Measurements from ENCODE around the gene ZMAT3. TPM values are rescaled to one million over a fixed set of nuclear protein-coding genes. Genes with fewer than 3 reads are reported as not detected.

Gene ZMAT3, protein sequence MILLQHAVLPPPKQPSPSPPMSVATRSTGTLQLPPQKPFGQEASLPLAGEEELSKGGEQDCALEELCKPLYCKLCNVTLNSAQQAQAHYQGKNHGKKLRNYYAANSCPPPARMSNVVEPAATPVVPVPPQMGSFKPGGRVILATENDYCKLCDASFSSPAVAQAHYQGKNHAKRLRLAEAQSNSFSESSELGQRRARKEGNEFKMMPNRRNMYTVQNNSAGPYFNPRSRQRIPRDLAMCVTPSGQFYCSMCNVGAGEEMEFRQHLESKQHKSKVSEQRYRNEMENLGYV
- total RNA-seq, result 10 to 100 TPM; 14.0 to 15.8 TPM

DNA sequence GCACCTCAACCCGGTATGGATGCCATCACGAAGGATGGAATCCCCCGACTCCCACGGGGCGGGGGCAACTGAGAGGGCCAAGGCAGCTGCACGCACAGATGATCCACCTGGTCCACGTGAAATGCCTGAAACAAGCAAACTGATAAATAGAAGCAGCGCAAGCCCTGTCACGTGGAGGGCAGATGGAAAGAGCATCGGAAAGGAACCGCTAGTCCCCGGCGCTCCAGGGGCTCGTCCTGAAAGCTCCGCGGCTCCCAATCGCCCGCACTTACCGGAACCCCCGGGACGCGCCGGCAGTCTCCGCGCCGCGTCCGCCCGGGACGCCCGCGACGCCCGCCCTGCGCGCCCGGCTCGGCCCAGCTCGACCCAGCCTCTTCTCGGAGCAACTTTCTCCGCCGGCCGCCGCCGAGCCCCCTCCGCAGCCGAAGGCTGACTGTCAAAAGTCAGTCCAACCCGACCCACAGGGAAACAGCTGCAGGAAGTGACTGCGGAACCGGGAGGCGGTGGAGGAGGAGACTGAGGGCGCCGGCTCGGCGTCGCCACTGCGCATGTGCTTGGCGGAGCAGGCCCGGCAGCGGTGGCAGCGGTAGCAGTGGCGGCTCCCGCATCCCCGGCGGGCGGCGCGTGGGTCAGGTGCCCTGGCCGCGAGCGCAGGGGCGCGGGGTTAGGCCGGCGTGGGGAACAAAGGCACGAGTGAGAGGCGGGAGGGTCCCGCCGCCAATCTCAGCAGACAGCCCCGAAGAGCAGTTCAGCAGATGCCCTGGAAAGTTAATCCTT lies at the start of gene ZMAT3:
Gene ZMAT3, minus strand, starts transcription at position 487 of the 777 bp plus-strand sequence. CDS start 4,057 bp downstream, outside the sequence.

Small RNAs within 50 kb of the gene (small RNA-seq; reads per million reads assigned to genes)
- gene RF00019, result 0 reads per million in 2 donors

Other genes starting within 250 kb of the ZMAT3 start
- gene PIK3CA, start 76.5 kb upstream of the ZMAT3 start, total RNA-seq, result 10 to 100 TPM; 14.1 to 18.3 TPM
- gene KCNMB3, start 179.3 kb upstream of the ZMAT3 start, total RNA-seq, result 1 to 10 TPM; 1.3 to 1.4 TPM